Measurements from ENCODE around the gene MEIKIN.

DNA sequence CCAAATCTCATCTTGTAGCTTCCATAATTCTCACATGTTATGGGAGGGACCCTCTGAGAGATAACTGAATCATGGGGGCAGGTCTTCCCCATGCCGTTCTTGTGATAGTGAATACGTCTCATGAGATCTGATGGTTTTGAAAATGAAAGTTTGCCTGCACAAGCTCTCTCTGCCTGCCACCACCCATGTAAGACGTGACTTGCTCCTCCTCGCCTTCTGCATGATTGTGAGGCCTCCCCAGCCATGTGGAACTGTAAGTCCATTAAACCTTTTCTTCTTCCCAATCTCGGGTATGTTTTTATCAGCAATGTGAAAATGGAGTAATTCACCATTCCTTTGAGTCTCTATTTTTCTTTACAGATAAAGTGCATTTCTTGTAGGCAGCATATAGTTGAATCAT, 81.8 kb downstream of the MEIKIN start:
- TF ChIP-seq EZH2phosphoT487 (IDR thresholded peaks at IDR 0.05), result no peak
- no peak for TF ChIP-seq EZH2 (IDR thresholded peaks at IDR 0.05)
